RWPE1 (cell line): ENCODE data around the gene UPB1.

Source experiments
- CTCF ChIA-PET: fragments of 350-600 bp; sonication (Branson Sonifier 250); formaldehyde crosslinking; extraction: SDS; loops from one replicate; lab custom pipeline; 2021; lab: Yijun Ruan, JAX
- POLR2A ChIA-PET: fragments of 400-600 bp; formaldehyde crosslinking; extraction: SDS; loops from one replicate; lab custom pipeline; 2020; ENCODE audit warnings: antibody characterized with exemption; ENCODE audit not compliant: low non-redundant PET; lab: Yijun Ruan, JAX
- DNase-seq: peaks from one replicate; pipeline ENCODE4 v3.0.0; 2012; ENCODE audit warnings: low spot score
- H3K27ac ChIP-seq: fragments of 450-650 bp; 2 replicates; pipeline ENCODE4 v1.5.1; 2017
- TF ChIP-seq, protein P1 (sequence below): fragments of 450-650 bp; conservative IDR thresholded peaks from 2 replicates; pipeline ENCODE4 v1.5.1; 2017; ENCODE audit warnings: low read depth, mild to moderate bottlenecking

UPB1 gene

DNA sequence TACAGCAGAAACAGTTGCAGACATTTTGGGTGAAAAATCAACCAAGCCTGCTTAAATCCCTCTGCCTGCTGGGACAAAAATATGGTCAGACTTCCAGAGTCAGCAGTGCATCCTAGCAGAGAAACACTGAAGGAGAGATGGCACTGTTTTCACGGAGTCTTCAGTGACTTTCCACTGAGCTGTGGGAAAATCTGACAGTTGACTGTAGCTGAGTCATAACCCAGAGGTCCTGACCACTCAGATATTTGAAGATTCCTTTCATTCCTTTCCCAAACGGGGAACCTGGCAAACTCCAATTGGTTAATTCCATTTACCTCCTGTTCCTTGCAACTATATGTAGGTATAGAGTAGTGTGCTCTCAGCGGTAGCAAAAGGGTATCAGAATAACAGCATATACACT is 20.9 kb upstream of the UPB1 start:
- POLR2A ChIA-PET, result no interaction called here
- TF ChIP-seq, protein P1, sequence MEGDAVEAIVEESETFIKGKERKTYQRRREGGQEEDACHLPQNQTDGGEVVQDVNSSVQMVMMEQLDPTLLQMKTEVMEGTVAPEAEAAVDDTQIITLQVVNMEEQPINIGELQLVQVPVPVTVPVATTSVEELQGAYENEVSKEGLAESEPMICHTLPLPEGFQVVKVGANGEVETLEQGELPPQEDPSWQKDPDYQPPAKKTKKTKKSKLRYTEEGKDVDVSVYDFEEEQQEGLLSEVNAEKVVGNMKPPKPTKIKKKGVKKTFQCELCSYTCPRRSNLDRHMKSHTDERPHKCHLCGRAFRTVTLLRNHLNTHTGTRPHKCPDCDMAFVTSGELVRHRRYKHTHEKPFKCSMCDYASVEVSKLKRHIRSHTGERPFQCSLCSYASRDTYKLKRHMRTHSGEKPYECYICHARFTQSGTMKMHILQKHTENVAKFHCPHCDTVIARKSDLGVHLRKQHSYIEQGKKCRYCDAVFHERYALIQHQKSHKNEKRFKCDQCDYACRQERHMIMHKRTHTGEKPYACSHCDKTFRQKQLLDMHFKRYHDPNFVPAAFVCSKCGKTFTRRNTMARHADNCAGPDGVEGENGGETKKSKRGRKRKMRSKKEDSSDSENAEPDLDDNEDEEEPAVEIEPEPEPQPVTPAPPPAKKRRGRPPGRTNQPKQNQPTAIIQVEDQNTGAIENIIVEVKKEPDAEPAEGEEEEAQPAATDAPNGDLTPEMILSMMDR, result no peak
- no peak overlapping the region for H3K27ac ChIP-seq
- DNase-seq, result peak; percentile 46
- CTCF ChIA-PET, result interaction anchor here (0.5 kb wide), 1 partner anchor 29 kb away, joined by 3 read pairs; no protein-coding TSS in a partner anchor

GRCh38 chr22:24474649-24475255 is 20.4 kb upstream of the UPB1 start:
- ChIA-PET CTCF (interaction anchor here (0.5 kb wide), 1 partner anchor 28 kb away, joined by 3 read pairs; no protein-coding TSS in a partner anchor), POLR2A (no interaction called here)
- H3K27ac ChIP-seq, result no peak overlapping the region
- DNase-seq, result no peak
- TF ChIP-seq, protein P1, result no peak

DNA sequence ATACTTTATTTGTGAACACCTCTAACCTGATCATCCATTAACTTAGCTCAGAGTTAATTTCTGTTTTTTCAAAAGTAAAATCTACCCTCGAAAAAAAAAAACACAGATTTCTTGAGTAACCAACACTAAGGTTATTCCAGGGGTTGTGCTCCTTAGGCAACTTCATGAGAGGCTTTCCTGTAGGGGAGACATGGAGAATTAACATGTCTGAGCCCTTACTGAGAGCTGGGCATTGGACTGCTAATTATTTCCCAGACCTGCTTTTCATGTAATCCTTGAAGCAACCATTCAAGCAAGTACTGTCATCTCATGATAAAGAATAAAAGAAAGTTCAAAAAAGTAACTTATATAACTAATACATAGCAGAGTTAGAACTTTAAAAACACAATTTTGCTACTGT is 13.5 kb upstream of the UPB1 start:
- ChIA-PET CTCF (no interaction called here), POLR2A (no interaction called here)

GRCh38 chr22:24482575-24482974 is 12.6 kb upstream of the UPB1 start:
- no peak overlapping the region for H3K27ac ChIP-seq
- DNase-seq, result peak; percentile 60
- POLR2A ChIA-PET, result no interaction called here
- CTCF ChIA-PET, result no interaction called here
- TF ChIP-seq, protein P1, result no peak

More for the DNA sequence above, 13.5 kb upstream of the UPB1 start:
- H3K27ac ChIP-seq, result no peak overlapping the region
- no peak for DNase-seq
- TF ChIP-seq, protein P1, result no peak

DNA sequence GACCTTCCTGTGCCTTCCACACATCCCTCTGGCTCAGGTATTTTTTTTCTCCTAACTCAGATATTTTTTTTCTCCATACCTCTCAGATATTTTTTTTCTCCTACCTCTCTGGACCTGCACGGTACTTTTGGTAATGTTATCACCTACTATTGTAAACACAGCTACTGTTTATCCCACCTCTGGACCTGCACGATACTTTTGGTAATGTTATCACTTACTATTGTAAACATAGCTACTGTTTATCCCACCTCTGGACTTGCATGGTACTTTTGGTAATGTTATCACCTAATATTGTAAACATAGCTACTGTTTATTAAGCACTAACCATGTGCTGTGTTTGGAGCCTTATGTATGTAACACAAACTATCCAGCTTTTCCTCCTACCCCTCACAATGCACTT is 12.1 kb upstream of the UPB1 start:
- no peak for DNase-seq
- no peak overlapping the region for H3K27ac ChIP-seq
- POLR2A ChIA-PET, result no interaction called here
- TF ChIP-seq, protein P1, result no peak
- CTCF ChIA-PET, result no interaction called here

- TF ChIP-seq, protein P1, result no peak
- no peak overlapping the region for H3K27ac ChIP-seq
- ChIA-PET POLR2A (no interaction called here), CTCF (no interaction called here)
- DNase-seq, result no peak
Measured at GRCh38 chr22:24483976-24484545, 11.1 kb upstream of the UPB1 start.
